ENCODE results near the gene MAMSTR. TPM values are rescaled to one million over a fixed set of nuclear protein-coding genes. Genes with fewer than 3 reads are reported as not detected.

Gene MAMSTR
- total and polyA plus RNA-seq, 4 donors = 0.48 to 1.5 (median 1.2) TPM

GRCh38 chr19:48734625-48735024 is 15.1 kb upstream of the MAMSTR start:
- ATAC-seq (ENCODE audit: insufficient read depth, low FRiP score) (no peak), DNase-seq (no peak)
- Histone ChIP-seq H3K27me3 (ENCODE audit: control insufficient read depth in 3 of 3, insufficient read depth in 3 of 3, low read length in 2 of 3) (peaks cover 0 to 5% (median under 1%) of the 10 kb centered on the region in 3 donors), H3K9me3 (ENCODE audit: control insufficient read depth in 4 of 4, insufficient read depth in 3 of 4, low read length in 3 of 4) (no peaks in the 10 kb centered on the region), H3K27ac (ENCODE audit: low read depth in 1 of 2, low read length in 1 of 2) (no peak overlapping the region), H3K9ac (ENCODE audit: insufficient read depth in 1 of 2, low read length in 2 of 2) (no peak overlapping the region), H3K4me3 (no peak overlapping the region), H3K36me3 (ENCODE audit: control insufficient read depth in 4 of 4, insufficient read depth in 4 of 4, low read length in 4 of 4) (peaks cover 0 to 8% (median 0%) of the 10 kb centered on the region in 4 donors), H3K4me1 (ENCODE audit: control insufficient read depth in 5 of 5, insufficient read depth in 5 of 5, low read length in 5 of 5) (peaks cover 0 to 11% (median 0%) of the 10 kb centered on the region in 5 donors)
- 88 to 96% methylated on average over 9 of the region's 9 CpGs for whole genome bisulfite sequencing, 2 donors
- no peak for TF ChIP-seq CTCF (IDR thresholded peaks at IDR 0.05; ENCODE audit: control extremely low read depth, extremely low read depth)

GRCh38 chr19:48731452-48731851 is 11.9 kb upstream of the MAMSTR start:
- DNase-seq (no peak), ATAC-seq (ENCODE audit: insufficient read depth, low FRiP score) (no peak)
- H3K9ac ChIP-seq (ENCODE audit: insufficient read depth in 1 of 2, low read length in 2 of 2) = no peak overlapping the region
- TF ChIP-seq CTCF (IDR thresholded peaks at IDR 0.05; ENCODE audit: control extremely low read depth, extremely low read depth) = no peak
- WGBS, 2 donors = 89 to 95% methylated on average over 4 of the region's 4 CpGs
- peaks cover 0 to 2% (median 0%) of the 10 kb centered on the region in 3 donors for H3K27me3 ChIP-seq (ENCODE audit: control insufficient read depth in 3 of 3, insufficient read depth in 3 of 3, low read length in 2 of 3)
- H3K4me3 ChIP-seq = no peak overlapping the region
- H3K27ac ChIP-seq (ENCODE audit: low read depth in 1 of 2, low read length in 1 of 2) = no peak overlapping the region
- no peaks in the 10 kb centered on the region for H3K9me3 ChIP-seq (ENCODE audit: control insufficient read depth in 4 of 4, insufficient read depth in 3 of 4, low read length in 3 of 4)
- peaks cover 0 to 13% (median 0%) of the 10 kb centered on the region in 4 donors for H3K36me3 ChIP-seq (ENCODE audit: control insufficient read depth in 4 of 4, insufficient read depth in 4 of 4, low read length in 4 of 4)
- H3K4me1 ChIP-seq (ENCODE audit: control insufficient read depth in 5 of 5, insufficient read depth in 5 of 5, low read length in 5 of 5) = peaks cover 0 to 8% (median 0%) of the 10 kb centered on the region in 5 donors

DNA sequence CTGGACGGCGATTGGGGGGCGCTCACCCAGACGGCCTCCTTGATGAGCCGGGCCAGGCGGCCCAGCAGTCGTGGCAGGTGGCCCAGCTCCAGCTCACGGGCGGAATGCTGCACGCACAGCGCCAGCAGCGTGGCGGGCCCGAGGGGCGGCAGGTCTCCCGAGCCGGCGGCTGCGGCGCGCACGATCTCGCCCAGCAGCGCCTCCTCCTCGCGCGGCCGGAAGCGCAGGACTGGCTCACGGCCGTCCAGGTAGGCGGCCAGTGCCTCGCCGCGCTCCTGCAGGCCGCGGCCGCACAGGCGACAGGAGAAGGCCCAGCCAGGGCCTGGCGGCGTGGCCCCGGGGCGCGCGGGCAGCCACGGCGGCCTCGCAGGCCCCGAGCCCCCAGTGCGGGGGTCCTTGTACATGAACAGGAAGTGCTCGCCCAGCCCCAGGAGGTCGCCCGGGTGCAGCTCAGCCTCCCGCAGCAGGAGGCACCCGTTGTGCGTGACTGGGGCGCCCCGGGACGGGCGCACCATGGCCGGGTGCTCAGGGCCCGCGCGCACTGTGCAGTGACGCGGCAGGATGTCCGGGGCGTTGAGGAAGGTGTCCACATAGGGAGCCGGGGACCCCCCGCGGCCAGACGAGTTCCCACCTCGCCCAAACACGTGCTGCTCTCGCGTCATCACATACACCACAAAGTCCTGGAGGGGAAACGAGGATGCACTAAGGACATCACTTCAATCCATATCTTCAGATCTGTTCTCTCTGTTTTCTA is 9.6 kb upstream of the MAMSTR start:
- ATAC-seq (ENCODE audit: insufficient read depth, low FRiP score) (no peak), DNase-seq (no peak)
- no peak for TF ChIP-seq CTCF (IDR thresholded peaks at IDR 0.05; ENCODE audit: control extremely low read depth, extremely low read depth)
- H3K9ac ChIP-seq (ENCODE audit: insufficient read depth in 1 of 2, low read length in 2 of 2) = no peak overlapping the region
- H3K27me3 ChIP-seq (ENCODE audit: control insufficient read depth in 3 of 3, insufficient read depth in 3 of 3, low read length in 2 of 3) = no peaks in the 10 kb centered on the region
- peaks cover 0 to 14% (median 7%) of the 10 kb centered on the region in 5 donors for H3K4me1 ChIP-seq (ENCODE audit: control insufficient read depth in 5 of 5, insufficient read depth in 5 of 5, low read length in 5 of 5)
- H3K27ac ChIP-seq (ENCODE audit: low read depth in 1 of 2, low read length in 1 of 2) = peak overlapping the region in 1 of 2 donors; percentile 14
- peaks cover 0 to 12% (median 0%) of the 10 kb centered on the region in 4 donors for H3K36me3 ChIP-seq (ENCODE audit: control insufficient read depth in 4 of 4, insufficient read depth in 4 of 4, low read length in 4 of 4)
- no peaks in the 10 kb centered on the region for H3K9me3 ChIP-seq (ENCODE audit: control insufficient read depth in 4 of 4, insufficient read depth in 3 of 4, low read length in 3 of 4)
- 74 to 84% methylated on average over 68 to 77 of the region's 77 CpGs for WGBS, 2 donors
- H3K4me3 ChIP-seq = no peak overlapping the region
